Astrocyte of the spinal cord (primary cell): ENCODE results near the gene NR1I2.

ENCODE experiments used
- DNase-seq: peaks from one replicate; pipeline ENCODE4 v3.0.0; 2011; ENCODE audit warnings: low read depth, low spot score
- H3K4me3 ChIP-seq: 2 replicates; pipeline ENCODE4 v1.5.1; 2011; ENCODE audit warnings: low read depth, mild to moderate bottlenecking, low read length, moderate library complexity
- in situ Hi-C: cut with HindIII; loops from 2 replicates; pipeline ENCODE4 v1.10.0; 2017; ENCODE audit warnings: low sequenced_read_pairs
- TF ChIP-seq, protein P1 (sequence below): IDR thresholded peaks from 2 replicates; pipeline ENCODE4 v1.5.1; 2012; ENCODE audit warnings: low read depth, mild to moderate bottlenecking, low read length, inconsistent platforms

Gene NR1I2

DNA sequence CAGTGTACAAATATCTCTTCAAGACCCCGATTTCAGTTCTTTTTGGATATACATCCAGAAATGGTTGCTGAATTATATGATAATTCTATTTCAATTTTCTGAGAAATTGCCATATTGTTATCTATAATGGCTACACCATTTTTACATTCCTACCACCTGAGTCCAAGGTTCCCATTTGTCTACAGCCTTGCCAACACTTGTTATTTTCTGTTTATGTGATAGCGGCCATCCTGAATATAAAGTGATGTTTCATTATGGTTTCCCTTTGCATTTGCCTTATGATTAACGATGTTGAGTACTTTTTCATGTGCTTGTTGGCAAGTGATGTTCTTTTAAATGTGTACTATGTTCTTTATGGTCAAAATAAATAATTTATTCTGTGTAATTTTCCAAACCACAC, 8.5 kb downstream of the NR1I2 start:
- H3K4me3 ChIP-seq: no peak overlapping the region
- DNase-seq: no peak
- TF ChIP-seq, protein P1, sequence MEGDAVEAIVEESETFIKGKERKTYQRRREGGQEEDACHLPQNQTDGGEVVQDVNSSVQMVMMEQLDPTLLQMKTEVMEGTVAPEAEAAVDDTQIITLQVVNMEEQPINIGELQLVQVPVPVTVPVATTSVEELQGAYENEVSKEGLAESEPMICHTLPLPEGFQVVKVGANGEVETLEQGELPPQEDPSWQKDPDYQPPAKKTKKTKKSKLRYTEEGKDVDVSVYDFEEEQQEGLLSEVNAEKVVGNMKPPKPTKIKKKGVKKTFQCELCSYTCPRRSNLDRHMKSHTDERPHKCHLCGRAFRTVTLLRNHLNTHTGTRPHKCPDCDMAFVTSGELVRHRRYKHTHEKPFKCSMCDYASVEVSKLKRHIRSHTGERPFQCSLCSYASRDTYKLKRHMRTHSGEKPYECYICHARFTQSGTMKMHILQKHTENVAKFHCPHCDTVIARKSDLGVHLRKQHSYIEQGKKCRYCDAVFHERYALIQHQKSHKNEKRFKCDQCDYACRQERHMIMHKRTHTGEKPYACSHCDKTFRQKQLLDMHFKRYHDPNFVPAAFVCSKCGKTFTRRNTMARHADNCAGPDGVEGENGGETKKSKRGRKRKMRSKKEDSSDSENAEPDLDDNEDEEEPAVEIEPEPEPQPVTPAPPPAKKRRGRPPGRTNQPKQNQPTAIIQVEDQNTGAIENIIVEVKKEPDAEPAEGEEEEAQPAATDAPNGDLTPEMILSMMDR: no peak
- in situ Hi-C loops: no loop called here

DNA sequence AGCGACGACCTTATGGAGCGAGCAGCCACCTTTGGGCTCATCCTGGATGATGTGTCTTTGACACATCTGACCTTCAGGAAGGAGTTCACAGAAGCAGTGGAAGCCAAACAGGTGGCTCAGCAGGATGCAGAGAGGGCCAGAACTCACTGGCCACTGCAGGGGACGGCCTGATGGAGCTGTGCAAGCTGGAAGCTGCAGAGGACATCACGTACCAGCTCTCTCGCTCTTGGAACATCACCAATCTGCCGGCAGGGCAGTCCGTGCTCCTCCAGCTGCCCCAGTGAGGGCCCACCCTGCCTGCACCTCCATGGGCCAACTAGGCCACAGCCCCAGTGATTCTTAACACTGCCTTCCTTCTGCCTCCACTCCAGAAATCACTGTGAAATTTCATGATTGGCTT, 10.4 kb downstream of the NR1I2 start:
- H3K4me3 ChIP-seq: no peak overlapping the region
- in situ Hi-C loops: no loop called here
- no peak for DNase-seq
- TF ChIP-seq, protein P1: no peak

DNA sequence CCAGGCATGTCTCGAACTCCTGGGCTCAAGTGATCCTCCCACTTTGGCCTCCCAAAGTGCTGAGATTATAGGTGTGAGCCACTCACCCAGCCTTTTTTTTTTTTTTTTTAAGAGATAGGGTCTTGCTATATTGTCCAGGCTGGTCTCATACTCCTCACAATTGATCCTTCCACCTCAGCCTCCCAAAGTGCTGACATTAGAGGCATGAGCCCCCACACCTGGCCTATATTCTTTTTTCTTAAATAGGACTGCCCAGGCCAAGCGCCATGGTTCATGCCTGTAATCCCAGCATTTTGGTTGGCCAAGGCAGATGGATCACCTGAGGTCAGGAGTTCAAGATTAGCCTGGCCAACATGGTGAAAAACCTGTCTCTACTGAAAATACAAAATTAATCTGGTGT, 12.5 kb downstream of the NR1I2 start:
- TF ChIP-seq, protein P1: no peak
- in situ Hi-C loops: no loop called here
- DNase-seq: no peak

DNA sequence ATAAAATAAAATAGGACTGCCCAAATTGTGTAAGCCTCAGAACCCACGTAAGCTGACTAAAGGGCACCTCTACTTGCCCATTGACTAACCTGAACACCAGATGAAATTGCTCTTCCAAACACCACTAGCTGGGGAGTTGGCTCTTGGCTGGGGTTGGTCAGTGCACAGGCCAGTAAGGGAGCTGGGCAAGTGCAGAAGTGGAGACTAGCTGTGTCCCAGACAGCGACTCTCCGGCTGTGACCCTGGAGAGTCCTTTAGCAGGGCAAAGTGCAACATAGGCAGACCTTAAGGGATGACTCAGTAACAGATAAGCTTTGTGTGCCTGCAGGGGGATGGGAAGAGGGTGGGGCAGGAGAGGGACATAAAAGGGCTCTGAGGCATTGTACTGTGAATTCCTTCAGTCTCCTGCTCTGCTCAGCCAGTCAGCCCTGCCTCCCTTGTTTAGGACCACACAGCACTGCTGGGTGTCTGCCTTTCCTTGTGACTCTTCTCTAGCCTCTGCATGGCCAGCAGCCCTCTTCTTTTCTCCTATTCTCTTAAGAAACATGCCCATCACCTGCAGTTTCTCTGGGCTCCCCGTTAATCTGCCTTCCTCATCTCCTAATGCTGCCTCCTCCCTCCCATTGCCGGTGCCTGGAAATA, 13.2 kb downstream of the NR1I2 start:
- in situ Hi-C loops: no loop called here
- no peak for DNase-seq
- TF ChIP-seq, protein P1: no peak
- H3K4me3 ChIP-seq: no peak overlapping the region

More for the DNA sequence above, 12.5 kb downstream of the NR1I2 start:
- no peak overlapping the region for H3K4me3 ChIP-seq

DNA sequence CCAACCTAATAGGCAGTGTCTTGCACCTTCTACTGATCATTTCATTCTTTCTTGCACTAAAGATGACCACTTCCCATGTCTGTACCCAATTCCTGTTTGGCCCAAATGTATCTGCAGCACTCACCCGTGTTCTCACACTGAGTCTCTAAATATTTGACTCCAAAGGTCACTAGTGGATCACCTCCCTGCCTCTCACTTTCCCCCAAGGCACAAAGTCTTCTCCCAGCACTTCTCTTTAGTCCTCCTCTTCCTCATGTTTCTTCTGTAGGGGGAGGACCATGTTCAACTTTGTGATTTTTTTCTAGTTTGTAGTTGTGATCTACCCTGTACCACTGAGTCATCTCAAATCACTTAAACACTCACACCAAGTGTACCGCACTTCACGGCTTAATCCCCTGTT, 13.9 kb downstream of the NR1I2 start:
- TF ChIP-seq, protein P1: no peak
- no peak for DNase-seq
- no peak overlapping the region for H3K4me3 ChIP-seq
- in situ Hi-C loops: no loop called here

DNA sequence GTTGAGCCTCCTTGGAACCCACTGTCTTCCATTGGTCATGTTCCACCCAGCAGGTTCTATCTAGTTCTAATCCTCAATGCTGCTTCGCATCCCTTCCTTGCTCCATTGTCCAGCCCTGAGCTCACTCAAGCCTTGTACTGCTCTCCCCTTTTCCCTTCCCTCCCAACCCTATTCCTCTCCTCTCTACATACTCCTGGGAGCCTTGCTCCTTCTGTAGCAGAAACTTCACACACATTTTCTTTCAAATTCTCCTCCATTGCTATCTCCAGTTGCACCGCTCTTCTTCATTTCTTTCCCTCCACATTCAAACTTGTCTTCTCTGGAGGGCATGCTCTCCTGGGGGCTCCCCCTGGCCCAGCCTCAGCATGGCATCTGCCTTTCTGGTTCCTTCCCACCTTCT, 14.5 kb downstream of the NR1I2 start:
- H3K4me3 ChIP-seq: no peak overlapping the region
- TF ChIP-seq, protein P1: no peak
- in situ Hi-C loops: no loop called here
- no peak for DNase-seq

DNA sequence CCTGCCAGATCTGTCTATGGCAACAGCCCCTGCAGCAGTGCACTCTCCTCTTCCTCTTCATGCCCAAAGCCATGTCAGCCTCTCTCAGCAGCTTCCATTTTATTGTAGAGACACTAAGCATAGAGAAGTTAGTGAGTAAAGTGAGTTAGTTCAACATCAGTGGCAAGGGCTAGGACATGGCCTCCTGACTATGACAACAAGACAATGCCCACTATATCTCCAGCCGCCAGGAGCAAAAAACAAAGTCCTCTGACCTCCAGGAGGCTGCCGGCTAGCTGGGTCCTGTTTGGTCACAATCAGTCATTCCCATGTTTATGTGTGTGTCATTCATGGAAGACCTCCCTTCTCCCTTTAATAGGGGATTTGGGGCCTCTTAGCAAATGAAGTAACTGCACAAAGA, 14.9 kb downstream of the NR1I2 start:
- in situ Hi-C loops: no loop called here
- H3K4me3 ChIP-seq: no peak overlapping the region
- TF ChIP-seq, protein P1: no peak
- DNase-seq: no peak
